GM12891 (cell line): ENCODE results near the gene GMPPA.

Experiments
- PAX5 ChIP-seq: IDR thresholded peaks from 2 replicates; pipeline ENCODE4 v1.6.1; 2011; ENCODE audit warnings: low read length, moderate library complexity, mild to moderate bottlenecking; ENCODE audit not compliant: insufficient read depth, severe bottlenecking
- POLR2A ChIP-seq: IDR thresholded peaks from 2 replicates; pipeline ENCODE4 v1.6.1; 2011; ENCODE audit warnings: low read depth, low read length, control low read depth
- POLR2AphosphoS5 ChIP-seq: IDR thresholded peaks from 2 replicates; pipeline ENCODE4 v1.6.1; 2011; ENCODE audit warnings: low read depth, low read length, control low read depth
- POU2F2 ChIP-seq: IDR thresholded peaks from 2 replicates; pipeline ENCODE4 v1.6.1; 2011; ENCODE audit warnings: low read depth, mild to moderate bottlenecking, control low read depth, low read length, moderate library complexity
- SPI1 ChIP-seq: IDR thresholded peaks from 2 replicates; pipeline ENCODE4 v1.6.1; 2011; ENCODE audit warnings: low read depth, low read length, control low read depth
- TAF1 ChIP-seq: IDR thresholded peaks from 2 replicates; pipeline ENCODE4 v1.6.1; 2011; ENCODE audit warnings: low read depth, low read length, control low read depth

DNA sequence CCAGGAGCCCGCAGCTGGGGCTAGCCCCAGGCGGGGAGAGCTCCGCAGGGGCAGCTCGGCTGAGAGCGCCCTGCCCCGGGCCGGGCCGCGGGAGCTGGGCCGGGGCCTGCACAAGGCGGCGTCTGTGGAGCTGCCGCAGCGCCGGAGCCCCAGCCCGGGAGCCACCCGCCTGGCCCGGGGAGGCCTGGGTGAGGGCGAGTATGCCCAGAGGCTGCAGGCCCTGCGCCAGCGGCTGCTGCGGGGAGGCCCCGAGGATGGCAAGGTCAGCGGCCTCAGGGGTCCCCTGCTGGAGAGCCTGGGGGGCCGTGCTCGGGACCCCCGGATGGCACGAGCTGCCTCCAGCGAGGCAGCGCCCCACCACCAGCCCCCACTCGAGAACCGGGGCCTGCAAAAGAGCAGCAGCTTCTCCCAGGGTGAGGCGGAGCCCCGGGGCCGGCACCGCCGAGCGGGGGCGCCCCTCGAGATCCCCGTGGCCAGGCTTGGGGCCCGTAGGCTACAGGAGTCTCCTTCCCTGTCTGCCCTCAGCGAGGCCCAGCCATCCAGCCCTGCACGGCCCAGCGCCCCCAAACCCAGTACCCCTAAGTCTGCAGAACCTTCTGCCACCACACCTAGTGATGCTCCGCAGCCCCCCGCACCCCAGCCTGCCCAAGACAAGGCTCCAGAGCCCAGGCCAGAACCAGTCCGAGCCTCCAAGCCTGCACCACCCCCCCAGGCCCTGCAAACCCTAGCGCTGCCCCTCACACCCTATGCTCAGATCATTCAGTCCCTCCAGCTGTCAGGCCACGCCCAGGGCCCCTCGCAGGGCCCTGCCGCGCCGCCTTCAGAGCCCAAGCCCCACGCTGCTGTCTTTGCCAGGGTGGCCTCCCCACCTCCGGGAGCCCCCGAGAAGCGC, 15.0 kb upstream of the GMPPA start:
- TF ChIP-seq POLR2AphosphoS5 = no peak
- TF ChIP-seq SPI1 = no peak
- no peak for TF ChIP-seq POLR2A
- no peak for TF ChIP-seq TAF1
- TF ChIP-seq POU2F2 = no peak
- no peak for TF ChIP-seq PAX5
